HEK293 (cell line): Measurements from ENCODE around the gene TEX52.

Experiments
- CTCF ChIP-seq: fragments of 450-650 bp; formaldehyde crosslinking; IDR thresholded peaks from 2 replicates; pipeline ENCODE4 v1.5.1; 2016; ENCODE audit warnings: missing biosample characterization, missing genetic modification characterization
- GLIS1 ChIP-seq: fragments of 450-650 bp; formaldehyde crosslinking; IDR thresholded peaks from 2 replicates; pipeline ENCODE4 v1.5.1; 2016; ENCODE audit warnings: missing biosample characterization, missing genetic modification characterization
- PATZ1 ChIP-seq: fragments of 450-650 bp; formaldehyde crosslinking; IDR thresholded peaks from 2 replicates; pipeline ENCODE4 v1.5.1; 2016; ENCODE audit warnings: missing biosample characterization, missing genetic modification characterization
- TCF7L2 ChIP-seq: IDR thresholded peaks from 2 replicates; pipeline ENCODE4 v1.6.1; 2011; ENCODE audit warnings: low read depth, mild to moderate bottlenecking, inconsistent platforms, low read length, moderate library complexity, borderline replicate concordance
- ZBTB7A ChIP-seq: fragments of 450-650 bp; formaldehyde crosslinking; IDR thresholded peaks from 2 replicates; pipeline ENCODE4 v1.5.1; 2016; ENCODE audit warnings: low read depth, missing biosample characterization, missing genetic modification characterization
- ZNF155 ChIP-seq: fragments of 450-650 bp; formaldehyde crosslinking; IDR thresholded peaks from 2 replicates; pipeline ENCODE4 v1.5.1; 2016; ENCODE audit warnings: missing biosample characterization, missing genetic modification characterization
- ZNF214 ChIP-seq: fragments of 450-650 bp; formaldehyde crosslinking; IDR thresholded peaks from 2 replicates; pipeline ENCODE4 v1.5.1; 2017; ENCODE audit warnings: missing biosample characterization, mild to moderate bottlenecking, missing genetic modification characterization, borderline replicate concordance
- ZNF274 ChIP-seq, 2 experiments: fragments of 200-500 bp in 1 of 2; fragments of 450-650 bp in 1 of 2; sonication (Bioruptor generic) in 1 of 2; formaldehyde crosslinking in 1 of 2; IDR thresholded peaks; 2 replicates each; pipeline versions ENCODE4 v1.5.1 to v1.6.1; 2014 to 2016; ENCODE audit warnings: borderline replicate concordance in 1 of 2, inconsistent platforms in 1 of 2, low read length in 1 of 2, missing biosample characterization in 1 of 2, missing genetic modification characterization in 1 of 2
- ZNF544 ChIP-seq: fragments of 450-650 bp; formaldehyde crosslinking; IDR thresholded peaks from 2 replicates; pipeline ENCODE4 v1.5.0; 2017; ENCODE audit warnings: missing biosample characterization, missing genetic modification characterization
- ZNF654 ChIP-seq: fragments of 450-650 bp; formaldehyde crosslinking; IDR thresholded peaks from 2 replicates; pipeline ENCODE4 v1.5.1; 2016; ENCODE audit warnings: low read depth, missing biosample characterization, missing genetic modification characterization
- ZNF692 ChIP-seq: fragments of 450-650 bp; formaldehyde crosslinking; IDR thresholded peaks from 2 replicates; pipeline ENCODE4 v1.5.1; 2016; ENCODE audit warnings: missing biosample characterization, missing genetic modification characterization
- ZNF830 ChIP-seq: fragments of 450-650 bp; IDR thresholded peaks from 2 replicates; pipeline ENCODE4 v1.5.0; 2018; ENCODE audit warnings: missing biosample characterization, missing genetic modification characterization, low read depth, mild to moderate bottlenecking, moderate library complexity
- ZSCAN23 ChIP-seq: fragments of 450-650 bp; formaldehyde crosslinking; IDR thresholded peaks from 2 replicates; pipeline ENCODE4 v1.5.1; 2016; ENCODE audit warnings: missing biosample characterization, missing genetic modification characterization

GRCh38 chr12:2801044-2801783 is 55.6 kb downstream of the TEX52 start:
- TF ChIP-seq ZNF654 (tag by site-specific recombination) (no peak), ZBTB7A (tag by site-specific recombination) (no peak), ZNF692 (tag by site-specific recombination) (no peak), CTCF (tag by site-specific recombination) (no peak), ZNF274 (IDR thresholded peaks at IDR 0.05; ENCODE audit: low read length) (no peak), ZNF274 (tag by site-specific recombination; IDR thresholded peaks at IDR 0.05; ENCODE audit: borderline replicate concordance) (no peak), TCF7L2 (no peak), ZNF830 (no peak), ZSCAN23 (tag by site-specific recombination) (no peak), ZNF214 (tag by site-specific recombination) (no peak), ZNF544 (tag by site-specific recombination) (no peak), ZNF155 (tag by site-specific recombination) (no peak), GLIS1 (no peak), PATZ1 (tag by site-specific recombination) (no peak)
